ENCODE results near the gene PPP2R2C. TPM values are rescaled to one million over a fixed set of nuclear protein-coding genes. Genes with fewer than 3 reads are reported as not detected.

PPP2R2C gene
- total and polyA plus RNA-seq, 7 experiments from 2014 or later, result not detected

GRCh38 chr4:6409381-6409780, 63.0 kb downstream of the PPP2R2C start:
- Mint-ChIP-seq H3K9me3 (peaks cover 0 to 7% (median 2%) of the 10 kb centered on the region in 11 donors), H3K36me3 (no peaks in the 10 kb centered on the region), H3K27me3 (peaks cover 15 to 25% (median 23%) of the 10 kb centered on the region in 5 donors), H3K27ac (no peak overlapping the region), H3K4me1 (no peaks in the 10 kb centered on the region), H3K4me3 (no peak overlapping the region)
- Histone ChIP-seq H3K36me3 (ENCODE audit: control insufficient read depth in 2 of 3, insufficient read depth in 3 of 3, low read length in 3 of 3) (no peaks in the 10 kb centered on the region), H3K9me3 (ENCODE audit: control insufficient read depth in 2 of 3, low read length in 3 of 3) (no peaks in the 10 kb centered on the region), H3K4me1 (ENCODE audit: control insufficient read depth in 2 of 2, insufficient read depth in 2 of 2, low read length in 2 of 2) (no peaks in the 10 kb centered on the region), H3K4me3 (ENCODE audit: low read length) (no peak overlapping the region), H3K27me3 (ENCODE audit: control insufficient read depth in 2 of 2, insufficient read depth in 2 of 2, low read length in 2 of 2) (no peaks in the 10 kb centered on the region), H3K27ac (ENCODE audit: low read depth, low read length) (no peak overlapping the region)
- intact Hi-C loops (cut with micrococcal nuclease), result no loop called here
- ATAC-seq (no peak), DNase-seq (no peak)
- ChIA-PET POLR2A (no interaction called here), CTCF (interaction anchor here (0.7 kb wide), 1 partner anchor 76 kb away, joined by 3 read pairs; no protein-coding TSS in a partner anchor)

DNA sequence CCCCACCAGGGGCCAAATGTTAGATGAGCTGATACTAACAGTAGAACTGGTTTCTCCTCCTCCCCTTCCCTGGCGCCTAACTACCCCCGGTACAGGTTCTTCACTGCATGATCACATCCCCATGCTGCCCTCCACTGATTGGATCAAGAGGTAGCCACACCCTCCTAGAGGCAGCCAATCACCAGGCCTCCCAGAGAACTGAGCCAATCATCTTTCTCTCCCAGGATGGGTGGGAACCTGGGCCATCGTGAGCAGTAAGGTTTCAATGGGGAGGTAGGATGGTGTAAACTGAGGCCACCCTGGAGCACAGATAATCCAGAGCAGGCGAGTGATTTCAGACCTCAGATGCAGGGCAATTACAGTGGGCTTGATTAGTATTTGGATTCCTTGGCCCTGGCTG, 64.2 kb downstream of the PPP2R2C start:
- Histone ChIP-seq H3K4me1 (ENCODE audit: control insufficient read depth in 2 of 2, insufficient read depth in 2 of 2, low read length in 2 of 2) (no peaks in the 10 kb centered on the region), H3K27me3 (ENCODE audit: control insufficient read depth in 2 of 2, insufficient read depth in 2 of 2, low read length in 2 of 2) (no peaks in the 10 kb centered on the region), H3K36me3 (ENCODE audit: control insufficient read depth in 2 of 3, insufficient read depth in 3 of 3, low read length in 3 of 3) (no peaks in the 10 kb centered on the region), H3K4me3 (ENCODE audit: low read length) (no peak overlapping the region), H3K9me3 (ENCODE audit: control insufficient read depth in 2 of 3, low read length in 3 of 3) (no peaks in the 10 kb centered on the region), H3K27ac (ENCODE audit: low read depth, low read length) (no peak overlapping the region)
- no peak for ATAC-seq
- DNase-seq, result no peak
- H3K4me1 Mint-ChIP-seq, result peaks cover 0 to 4% (median 0%) of the 10 kb centered on the region in 7 donors
- intact Hi-C loops (cut with micrococcal nuclease), result no loop called here
- peaks cover 21 to 36% (median 30%) of the 10 kb centered on the region in 5 donors for H3K27me3 Mint-ChIP-seq
- H3K9me3 Mint-ChIP-seq, result peaks cover 0 to 6% (median 1%) of the 10 kb centered on the region in 11 donors
- POLR2A ChIA-PET, result no interaction called here
- H3K36me3 Mint-ChIP-seq, result no peaks in the 10 kb centered on the region
- H3K4me3 Mint-ChIP-seq, result no peak overlapping the region
- no peak overlapping the region for H3K27ac Mint-ChIP-seq
- CTCF ChIA-PET, result no interaction called here

GRCh38 chr4:6405397-6405706, 67.1 kb downstream of the PPP2R2C start:
- no peak overlapping the region for H3K4me3 ChIP-seq (ENCODE audit: low read length)
- H3K9me3 Mint-ChIP-seq, result peaks cover 0 to 1% (median 0%) of the 10 kb centered on the region in 11 donors
- H3K4me1 ChIP-seq (ENCODE audit: control insufficient read depth in 2 of 2, insufficient read depth in 2 of 2, low read length in 2 of 2), result no peaks in the 10 kb centered on the region
- no peak for DNase-seq
- no peaks in the 10 kb centered on the region for H3K36me3 ChIP-seq (ENCODE audit: control insufficient read depth in 2 of 3, insufficient read depth in 3 of 3, low read length in 3 of 3)
- no peak overlapping the region for H3K27ac Mint-ChIP-seq
- CTCF ChIA-PET, result no interaction called here
- no peaks in the 10 kb centered on the region for H3K36me3 Mint-ChIP-seq
- H3K27ac ChIP-seq (ENCODE audit: low read depth, low read length), result no peak overlapping the region
- no peaks in the 10 kb centered on the region for H3K27me3 ChIP-seq (ENCODE audit: control insufficient read depth in 2 of 2, insufficient read depth in 2 of 2, low read length in 2 of 2)
- H3K9me3 ChIP-seq (ENCODE audit: control insufficient read depth in 2 of 3, low read length in 3 of 3), result no peaks in the 10 kb centered on the region
- peaks cover 0 to 5% (median 0%) of the 10 kb centered on the region in 7 donors for H3K4me1 Mint-ChIP-seq
- POLR2A ChIA-PET, result no interaction called here
- H3K4me3 Mint-ChIP-seq, result no peak overlapping the region
- intact Hi-C loops (cut with micrococcal nuclease), result no loop called here
- peaks cover 44 to 60% (median 55%) of the 10 kb centered on the region in 5 donors for H3K27me3 Mint-ChIP-seq
- ATAC-seq, result no peak

DNA sequence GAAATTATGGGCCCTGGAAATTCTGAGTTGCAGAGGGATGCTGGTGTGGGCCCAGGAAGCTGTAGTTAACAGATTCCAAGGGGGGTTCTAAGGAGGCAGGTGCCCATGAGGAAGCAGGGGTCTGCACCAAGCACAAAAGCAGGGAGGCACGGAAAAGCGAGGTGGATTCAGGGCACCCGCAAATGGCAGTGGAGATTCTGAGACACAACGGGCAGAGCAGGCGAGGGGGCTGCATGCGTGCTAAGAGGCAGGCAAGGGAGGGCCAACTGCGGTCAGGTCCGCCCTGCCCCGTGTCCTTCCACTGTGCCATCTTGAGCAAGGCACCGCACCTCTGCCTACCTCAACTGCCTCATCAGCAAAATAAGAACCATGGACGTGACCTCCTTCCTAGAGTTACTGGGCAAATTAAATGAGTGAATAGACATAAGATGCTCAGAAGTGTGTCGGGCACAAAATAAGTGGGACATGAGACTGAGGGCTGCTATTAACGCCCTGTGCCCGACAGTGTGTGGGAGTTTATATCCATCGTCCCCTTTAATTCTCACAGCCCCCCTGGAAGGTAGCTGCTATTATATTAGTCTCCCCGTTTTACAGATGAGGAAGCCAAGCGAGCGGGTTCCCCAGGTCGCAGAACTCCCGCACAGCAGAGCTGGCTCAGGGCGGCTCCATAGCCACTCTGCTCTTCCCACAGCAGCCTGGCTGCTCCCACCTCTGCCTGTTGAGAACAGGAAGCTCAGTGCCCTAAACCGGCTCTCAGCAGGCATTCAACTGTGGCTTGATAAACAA, 67.6 kb downstream of the PPP2R2C start:
- no peak overlapping the region for H3K27ac ChIP-seq (ENCODE audit: low read depth, low read length)
- H3K4me1 ChIP-seq (ENCODE audit: control insufficient read depth in 2 of 2, insufficient read depth in 2 of 2, low read length in 2 of 2), result no peaks in the 10 kb centered on the region
- no peaks in the 10 kb centered on the region for H3K9me3 ChIP-seq (ENCODE audit: control insufficient read depth in 2 of 3, low read length in 3 of 3)
- H3K36me3 ChIP-seq (ENCODE audit: control insufficient read depth in 2 of 3, insufficient read depth in 3 of 3, low read length in 3 of 3), result no peaks in the 10 kb centered on the region
- CTCF ChIA-PET, result no interaction called here
- no peaks in the 10 kb centered on the region for H3K36me3 Mint-ChIP-seq
- DNase-seq (no peak), ATAC-seq (no peak)
- H3K4me3 ChIP-seq (ENCODE audit: low read length), result no peak overlapping the region
- intact Hi-C loops (cut with micrococcal nuclease), result no loop called here
- POLR2A ChIA-PET, result no interaction called here
- H3K9me3 Mint-ChIP-seq, result peaks cover 0 to 1% (median 0%) of the 10 kb centered on the region in 11 donors
- H3K4me1 Mint-ChIP-seq, result peaks cover 0 to 5% (median 0%) of the 10 kb centered on the region in 7 donors
- peaks cover 44 to 62% (median 57%) of the 10 kb centered on the region in 5 donors for H3K27me3 Mint-ChIP-seq
- no peak overlapping the region for H3K27ac Mint-ChIP-seq
- no peak overlapping the region for H3K4me3 Mint-ChIP-seq
- H3K27me3 ChIP-seq (ENCODE audit: control insufficient read depth in 2 of 2, insufficient read depth in 2 of 2, low read length in 2 of 2), result no peaks in the 10 kb centered on the region

DNA sequence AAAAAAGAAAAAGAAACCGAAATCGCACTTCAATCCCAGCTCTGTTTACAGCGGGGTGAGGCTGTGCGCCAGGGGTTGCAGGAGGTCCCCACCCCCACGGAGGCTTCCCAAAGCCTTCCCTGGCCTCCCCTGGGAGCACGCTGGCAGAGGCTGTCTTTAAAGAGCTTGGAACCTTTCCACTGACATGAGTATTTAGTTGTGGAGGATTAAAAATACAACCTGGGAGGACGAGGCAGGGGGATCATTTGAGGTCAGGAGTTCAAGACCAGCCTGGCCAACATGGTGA, 69.1 kb downstream of the PPP2R2C start:
- no peak overlapping the region for H3K27ac Mint-ChIP-seq
- intact Hi-C loops (cut with micrococcal nuclease), result no loop called here
- H3K9me3 ChIP-seq (ENCODE audit: control insufficient read depth in 2 of 3, low read length in 3 of 3), result no peaks in the 10 kb centered on the region
- no peak for DNase-seq
- H3K36me3 Mint-ChIP-seq, result no peaks in the 10 kb centered on the region
- POLR2A ChIA-PET, result no interaction called here
- peaks cover 0 to 1% (median 0%) of the 10 kb centered on the region in 11 donors for H3K9me3 Mint-ChIP-seq
- no peak for ATAC-seq
- CTCF ChIA-PET, result no interaction called here
- no peak overlapping the region for H3K4me3 ChIP-seq (ENCODE audit: low read length)
- H3K27me3 ChIP-seq (ENCODE audit: control insufficient read depth in 2 of 2, insufficient read depth in 2 of 2, low read length in 2 of 2), result no peaks in the 10 kb centered on the region
- no peaks in the 10 kb centered on the region for H3K36me3 ChIP-seq (ENCODE audit: control insufficient read depth in 2 of 3, insufficient read depth in 3 of 3, low read length in 3 of 3)
- H3K4me1 Mint-ChIP-seq, result peaks cover 0 to 5% (median 0%) of the 10 kb centered on the region in 7 donors
- H3K27ac ChIP-seq (ENCODE audit: low read depth, low read length), result no peak overlapping the region
- peaks cover 45 to 71% (median 63%) of the 10 kb centered on the region in 5 donors for H3K27me3 Mint-ChIP-seq
- H3K4me3 Mint-ChIP-seq, result no peak overlapping the region
- no peaks in the 10 kb centered on the region for H3K4me1 ChIP-seq (ENCODE audit: control insufficient read depth in 2 of 2, insufficient read depth in 2 of 2, low read length in 2 of 2)

- no peaks in the 10 kb centered on the region for H3K36me3 ChIP-seq (ENCODE audit: control insufficient read depth in 2 of 3, insufficient read depth in 3 of 3, low read length in 3 of 3)
- DNase-seq (no peak), ATAC-seq (no peak)
- Mint-ChIP-seq H3K27me3 (peaks cover 51 to 76% (median 63%) of the 10 kb centered on the region in 5 donors), H3K9me3 (peaks cover 0 to 1% (median 0%) of the 10 kb centered on the region in 11 donors), H3K27ac (no peak overlapping the region), H3K36me3 (no peaks in the 10 kb centered on the region), H3K4me1 (peaks cover 0 to 5% (median 0%) of the 10 kb centered on the region in 7 donors), H3K4me3 (no peak overlapping the region)
- intact Hi-C loops (cut with micrococcal nuclease), result no loop called here
- CTCF ChIA-PET, result no interaction called here
- no peaks in the 10 kb centered on the region for H3K9me3 ChIP-seq (ENCODE audit: control insufficient read depth in 2 of 3, low read length in 3 of 3)
- no peaks in the 10 kb centered on the region for H3K27me3 ChIP-seq (ENCODE audit: control insufficient read depth in 2 of 2, insufficient read depth in 2 of 2, low read length in 2 of 2)
- no peak overlapping the region for H3K27ac ChIP-seq (ENCODE audit: low read depth, low read length)
- H3K4me1 ChIP-seq (ENCODE audit: control insufficient read depth in 2 of 2, insufficient read depth in 2 of 2, low read length in 2 of 2), result no peaks in the 10 kb centered on the region
- H3K4me3 ChIP-seq (ENCODE audit: low read length), result no peak overlapping the region
- POLR2A ChIA-PET, result no interaction called here
Observed at GRCh38 chr4:6402566-6403399, 69.6 kb downstream of the PPP2R2C start.
